ENCODE measurements around the gene HAUS7.

DNA sequence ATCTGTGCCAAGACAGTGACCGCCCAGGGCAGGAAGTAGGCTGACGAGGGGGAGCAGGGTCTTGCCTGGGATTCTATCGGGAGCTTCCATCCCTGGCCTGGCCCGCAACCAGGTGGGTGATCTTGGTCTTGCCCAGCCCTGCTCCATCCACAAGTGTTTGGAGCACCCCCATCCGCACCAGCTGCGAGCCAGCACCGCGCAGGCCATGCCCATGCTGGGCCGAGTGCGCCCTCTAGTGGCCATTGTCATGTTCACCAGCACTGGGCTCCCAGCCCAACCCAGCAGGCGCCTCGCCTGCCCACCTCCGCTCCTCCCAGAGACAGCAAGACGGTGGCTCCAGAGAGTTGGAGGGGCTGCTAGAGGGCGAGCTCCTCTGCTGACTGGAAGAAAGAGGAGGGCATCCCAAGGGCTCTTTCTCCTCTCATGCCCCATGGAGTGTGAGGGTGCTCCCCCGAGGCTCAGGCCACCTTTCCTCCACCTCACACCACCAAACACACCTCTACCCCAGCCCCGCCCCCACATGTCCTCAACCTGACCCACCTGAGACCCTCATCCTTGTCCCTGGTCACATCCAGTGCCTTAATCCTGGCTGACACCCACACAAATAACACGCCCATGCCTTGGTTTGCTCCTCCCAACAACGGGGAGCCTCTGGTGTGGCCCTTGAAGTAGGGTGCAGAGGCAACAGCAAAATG lies 37.3 kb upstream of the HAUS7 start:
- TF ChIP-seq, protein P1, sequence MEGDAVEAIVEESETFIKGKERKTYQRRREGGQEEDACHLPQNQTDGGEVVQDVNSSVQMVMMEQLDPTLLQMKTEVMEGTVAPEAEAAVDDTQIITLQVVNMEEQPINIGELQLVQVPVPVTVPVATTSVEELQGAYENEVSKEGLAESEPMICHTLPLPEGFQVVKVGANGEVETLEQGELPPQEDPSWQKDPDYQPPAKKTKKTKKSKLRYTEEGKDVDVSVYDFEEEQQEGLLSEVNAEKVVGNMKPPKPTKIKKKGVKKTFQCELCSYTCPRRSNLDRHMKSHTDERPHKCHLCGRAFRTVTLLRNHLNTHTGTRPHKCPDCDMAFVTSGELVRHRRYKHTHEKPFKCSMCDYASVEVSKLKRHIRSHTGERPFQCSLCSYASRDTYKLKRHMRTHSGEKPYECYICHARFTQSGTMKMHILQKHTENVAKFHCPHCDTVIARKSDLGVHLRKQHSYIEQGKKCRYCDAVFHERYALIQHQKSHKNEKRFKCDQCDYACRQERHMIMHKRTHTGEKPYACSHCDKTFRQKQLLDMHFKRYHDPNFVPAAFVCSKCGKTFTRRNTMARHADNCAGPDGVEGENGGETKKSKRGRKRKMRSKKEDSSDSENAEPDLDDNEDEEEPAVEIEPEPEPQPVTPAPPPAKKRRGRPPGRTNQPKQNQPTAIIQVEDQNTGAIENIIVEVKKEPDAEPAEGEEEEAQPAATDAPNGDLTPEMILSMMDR (conservative IDR thresholded peaks at IDR 0.05): peak; percentile 81
- no peak for TF ChIP-seq ZFX (IDR thresholded peaks at IDR 0.05)

Data from C4-2B (cell line).